NOMO-1 treated with dmso at 0.1 percent for 144 hours (cell line): ENCODE data around the gene TUSC2.

Source experiments
- DNase-seq: peaks from one replicate; lab custom pipeline; 2025; ENCODE audit not compliant: unreplicated experiment; lab: John Stamatoyannopoulos, UW

Gene TUSC2

DNA sequence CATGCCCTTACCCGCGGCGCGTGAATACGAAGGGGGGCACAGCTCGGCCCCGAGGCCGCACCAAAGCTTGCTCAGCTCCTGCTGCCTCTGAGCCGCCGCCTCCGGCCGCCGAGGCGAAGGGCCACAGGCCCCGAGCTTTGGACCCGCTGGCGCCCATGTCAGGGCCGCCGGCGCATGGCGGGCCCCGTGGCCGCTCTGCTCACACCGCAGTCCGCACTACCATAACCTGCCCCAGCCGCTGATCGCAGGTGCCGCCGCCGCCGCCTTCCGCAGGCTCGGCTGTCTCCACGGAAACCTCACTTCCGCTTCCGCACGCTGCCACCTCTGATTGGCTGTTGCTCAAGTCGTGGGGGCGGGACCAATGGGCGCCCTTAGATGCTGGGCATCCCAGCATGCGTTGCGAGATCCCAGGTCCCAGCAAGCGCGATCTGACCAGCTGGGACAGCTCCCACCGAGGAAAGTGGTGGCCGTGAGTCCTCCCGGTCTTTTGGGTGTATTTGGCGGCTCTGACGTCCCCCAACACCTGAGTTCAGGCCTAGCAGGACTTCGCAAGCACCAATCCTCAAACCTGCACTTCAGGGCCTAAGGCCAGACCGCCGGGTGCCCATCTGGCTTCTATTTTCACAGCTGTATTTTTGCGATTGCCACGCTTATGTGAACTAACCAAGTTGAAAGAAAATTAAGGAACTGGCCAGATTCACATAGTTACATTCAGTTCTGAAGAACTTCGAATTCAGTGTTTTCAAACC is at the start of gene TUSC2:
Gene TUSC2 (minus strand): TSS at position 281 of the 749 bp plus-strand sequence. CDS start 124 bp downstream, at position 157.
- peak; percentile 92 for DNase-seq

DNA sequence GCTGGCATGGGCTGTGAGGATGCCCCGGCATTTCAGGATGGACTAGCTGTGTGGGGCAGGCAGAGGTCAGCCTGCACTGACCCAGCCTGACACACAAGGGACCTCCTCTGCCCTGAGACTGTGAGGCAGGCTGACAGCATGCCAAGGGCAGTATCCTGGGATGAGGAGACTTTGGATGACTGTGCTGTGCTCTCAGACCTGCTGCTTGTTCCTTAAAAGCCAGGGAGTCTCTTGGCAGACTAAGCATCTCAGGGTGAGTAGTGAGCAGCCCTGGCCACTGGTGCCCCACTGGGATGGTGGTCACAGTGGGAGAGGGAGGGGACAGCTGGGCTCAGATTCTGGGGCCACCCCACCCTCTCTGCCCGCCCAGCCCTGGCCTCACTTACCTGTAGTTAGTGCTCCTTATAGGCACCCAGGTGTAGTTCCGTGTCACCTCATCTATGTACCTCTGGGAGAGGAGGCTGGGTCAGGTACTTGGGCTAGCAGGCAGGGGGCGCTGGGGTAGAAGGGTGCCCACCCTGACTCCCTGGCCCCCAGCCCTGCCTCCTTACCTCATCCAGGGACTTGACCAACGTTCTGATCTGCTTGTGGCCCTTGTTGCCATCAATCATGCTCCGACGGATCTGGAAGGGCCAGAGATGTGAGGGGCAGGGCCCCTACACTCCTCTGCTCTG is 47.4 kb upstream of the TUSC2 start:
- DNase-seq = no peak

DNA sequence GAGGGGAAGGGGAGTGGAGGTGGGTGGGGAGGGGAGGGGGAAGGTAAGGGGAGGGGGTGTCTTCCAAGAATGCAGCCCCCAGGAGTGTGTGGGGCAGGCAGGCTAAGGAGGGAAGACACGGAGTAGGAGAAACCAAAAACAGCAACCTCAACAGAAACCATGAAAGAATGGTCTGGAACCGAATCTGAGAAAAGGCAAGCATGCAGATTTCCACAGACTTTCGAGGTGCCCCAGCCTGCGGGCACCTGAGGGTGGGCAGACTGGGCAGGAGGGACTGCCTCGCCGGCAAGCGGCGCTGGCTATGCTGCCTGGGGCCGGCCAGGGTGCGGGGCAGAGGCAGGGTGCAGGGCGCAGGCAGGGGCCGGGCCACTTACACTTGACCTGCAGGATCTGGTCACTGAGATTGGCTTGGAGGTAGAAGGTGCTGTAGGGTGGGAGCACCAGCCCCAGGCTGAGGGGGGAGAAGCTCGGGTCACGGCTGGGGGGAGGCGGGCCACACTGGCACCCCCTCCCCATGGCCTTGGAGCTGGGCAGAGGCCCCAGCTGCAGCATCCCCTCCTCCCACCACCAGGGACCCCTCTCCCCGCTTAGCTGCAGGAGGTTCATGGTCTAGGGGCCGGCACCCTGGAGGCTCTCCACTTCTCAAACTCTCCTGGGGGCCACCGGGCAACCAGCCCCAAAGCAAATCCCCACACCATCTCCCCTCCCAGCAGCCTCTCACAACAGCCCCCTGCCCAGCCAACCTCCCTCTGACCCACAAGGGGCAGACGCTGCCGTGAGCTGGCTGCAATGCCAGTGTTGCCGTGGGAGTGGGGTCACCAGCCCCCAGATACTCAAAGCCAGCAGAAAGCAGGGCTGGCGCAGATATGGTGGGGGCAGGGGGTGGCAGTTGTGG is 46.6 kb upstream of the TUSC2 start:
- DNase-seq = no peak

DNA sequence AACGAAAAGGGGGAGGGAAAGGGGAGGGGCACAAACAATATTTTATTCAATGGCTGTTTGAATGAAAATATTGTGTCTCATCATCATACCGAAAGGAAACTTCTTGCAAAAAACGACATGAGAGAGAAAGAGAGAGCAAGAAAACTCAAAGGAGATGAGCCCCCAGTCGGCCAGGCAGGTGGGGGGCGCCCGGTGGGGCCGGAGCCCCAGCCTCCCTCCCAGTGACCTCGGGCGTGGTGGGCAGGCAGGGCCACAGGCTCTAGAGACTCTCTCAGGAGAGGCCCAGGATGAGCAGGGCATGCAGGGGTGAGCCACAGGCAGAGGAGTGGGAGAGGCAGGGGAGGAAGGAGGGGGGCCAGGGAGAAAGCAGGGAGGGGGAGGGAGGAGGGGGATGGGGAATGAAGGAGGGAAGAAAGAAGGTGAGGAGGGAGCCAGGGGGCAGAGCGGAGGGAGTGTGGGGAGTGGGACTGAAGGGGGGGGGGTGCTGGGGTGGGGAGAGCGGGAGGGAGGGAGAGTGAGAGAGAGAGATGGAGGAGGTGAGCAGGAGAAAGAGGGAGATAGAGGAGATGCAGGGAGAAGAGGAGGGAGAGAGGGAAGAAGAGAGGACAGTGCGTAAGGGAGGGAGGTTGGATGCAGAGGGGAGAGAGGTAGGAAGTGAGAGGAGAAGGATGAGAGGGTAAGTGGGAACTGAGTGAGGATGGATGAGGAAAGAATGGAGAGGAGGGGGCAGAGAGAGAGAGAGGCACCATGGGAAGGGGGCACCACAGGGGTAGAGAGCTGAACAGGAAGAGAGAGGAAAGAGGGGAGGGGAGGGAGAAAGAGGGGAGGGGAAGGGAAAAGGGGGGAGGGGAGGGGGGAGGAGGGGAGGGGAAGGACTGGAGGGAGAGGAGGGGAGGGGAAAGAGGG is 45.4 kb upstream of the TUSC2 start:
- DNase-seq = no peak

DNA sequence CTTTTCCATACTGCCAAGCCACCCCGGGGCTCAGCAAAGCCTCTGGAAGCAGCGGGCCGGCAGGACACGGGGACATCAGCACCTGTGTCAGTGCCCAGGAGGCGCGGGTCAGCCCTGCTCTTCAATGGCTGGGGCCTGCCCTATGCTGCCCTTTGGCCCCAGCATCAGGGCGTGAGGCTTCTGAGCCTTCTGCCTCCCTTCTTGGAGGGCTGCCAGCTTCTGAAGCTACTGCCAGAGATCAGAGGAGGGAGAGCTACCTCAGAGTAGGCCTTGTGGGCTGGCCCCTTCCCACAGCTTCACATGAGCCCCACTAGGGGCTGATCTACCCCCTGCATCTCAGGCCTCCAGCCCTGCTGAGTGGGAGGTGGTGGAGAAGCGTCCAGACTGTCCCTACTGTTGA is 44.3 kb upstream of the TUSC2 start:
- no peak for DNase-seq

- DNase-seq = no peak
These were observed 43.2 kb upstream of the TUSC2 start for GRCh38 chr3:50371133-50371685.

DNA sequence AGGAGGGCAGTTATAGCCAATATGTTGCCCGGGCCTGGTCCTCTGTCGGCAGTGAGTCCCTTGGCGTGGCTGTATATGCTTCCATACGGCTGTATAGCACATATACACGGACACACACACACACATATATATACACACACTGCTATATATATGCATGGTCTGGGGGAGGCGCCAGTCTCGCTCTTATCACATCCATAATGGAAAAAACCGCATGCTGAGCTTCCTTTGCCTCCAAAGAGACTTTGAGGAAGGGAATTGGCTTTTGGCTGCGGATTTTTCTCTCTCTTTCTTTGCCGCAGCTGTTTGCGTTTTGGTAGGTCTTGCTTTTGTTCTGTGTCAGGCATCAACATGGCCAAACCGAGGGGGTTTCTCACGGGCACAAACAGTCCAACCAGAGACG is 42.6 kb upstream of the TUSC2 start:
- peak; percentile 22 for DNase-seq

DNA sequence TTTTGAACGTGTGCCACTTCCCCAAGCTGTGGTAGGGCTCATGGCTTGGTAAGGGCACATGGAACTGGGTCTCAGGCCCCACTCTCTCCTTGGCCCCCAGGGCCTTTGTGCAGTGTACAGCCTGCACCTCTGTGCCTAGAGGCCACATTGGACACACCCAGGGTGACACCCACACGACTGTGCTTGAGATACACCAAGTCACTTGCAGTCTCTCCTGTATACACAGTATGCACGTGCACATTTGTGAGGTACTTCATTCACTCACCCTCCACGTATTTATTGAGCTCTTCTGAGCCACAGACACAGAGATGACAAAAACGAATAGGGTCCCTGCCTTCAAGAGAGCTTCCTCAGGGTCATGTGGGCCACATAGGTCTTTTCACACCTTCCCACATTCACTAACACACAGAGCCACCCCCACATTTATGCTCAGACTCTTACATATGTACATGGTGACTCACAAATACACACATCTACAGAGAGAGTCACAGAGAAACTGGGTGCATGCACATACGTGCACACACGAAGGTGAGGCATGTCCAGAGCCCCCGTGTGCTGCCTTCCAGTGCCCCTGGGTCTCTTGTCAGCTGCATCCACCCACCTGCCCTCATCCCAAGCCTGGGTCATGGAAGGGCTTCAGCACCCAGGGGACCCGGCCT is 41.1 kb upstream of the TUSC2 start:
- DNase-seq = no peak

DNA sequence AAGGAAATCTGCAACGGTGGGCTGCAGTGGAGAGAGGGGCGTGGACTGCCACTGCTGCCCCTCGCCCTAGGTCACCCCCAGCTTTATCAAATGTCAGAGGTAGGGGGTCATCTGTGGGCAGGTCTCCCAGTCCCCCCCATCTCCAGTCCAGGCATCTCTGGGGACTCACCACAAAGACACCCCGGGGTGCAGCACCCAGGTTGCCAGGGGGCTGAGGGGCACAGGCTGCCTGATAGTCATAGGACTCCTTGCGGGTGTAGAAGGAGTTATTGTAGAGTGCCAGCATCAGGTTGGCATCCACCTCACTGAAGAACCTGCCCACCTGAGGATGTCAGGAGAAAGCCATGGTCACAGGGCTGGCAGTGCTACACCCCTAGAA is 37.8 kb upstream of the TUSC2 start:
- no peak for DNase-seq

- peak; percentile 84 for DNase-seq
These were observed 37.2 kb upstream of the TUSC2 start for GRCh38 chr3:50365080-50365841.

GRCh38 chr3:50364573-50365079 is 36.6 kb upstream of the TUSC2 start:
- DNase-seq = no peak

- DNase-seq = no peak
These were observed 31.7 kb upstream of the TUSC2 start for GRCh38 chr3:50359760-50360110.

- DNase-seq = peak; percentile 95
These were observed 31.1 kb upstream of the TUSC2 start, which contains the start of gene TMEM115 for GRCh38 chr3:50358911-50359759. TMEM115 (minus strand) TSS chr3:50359521; CDS start chr3:50359063, 458 bp downstream.

DNA sequence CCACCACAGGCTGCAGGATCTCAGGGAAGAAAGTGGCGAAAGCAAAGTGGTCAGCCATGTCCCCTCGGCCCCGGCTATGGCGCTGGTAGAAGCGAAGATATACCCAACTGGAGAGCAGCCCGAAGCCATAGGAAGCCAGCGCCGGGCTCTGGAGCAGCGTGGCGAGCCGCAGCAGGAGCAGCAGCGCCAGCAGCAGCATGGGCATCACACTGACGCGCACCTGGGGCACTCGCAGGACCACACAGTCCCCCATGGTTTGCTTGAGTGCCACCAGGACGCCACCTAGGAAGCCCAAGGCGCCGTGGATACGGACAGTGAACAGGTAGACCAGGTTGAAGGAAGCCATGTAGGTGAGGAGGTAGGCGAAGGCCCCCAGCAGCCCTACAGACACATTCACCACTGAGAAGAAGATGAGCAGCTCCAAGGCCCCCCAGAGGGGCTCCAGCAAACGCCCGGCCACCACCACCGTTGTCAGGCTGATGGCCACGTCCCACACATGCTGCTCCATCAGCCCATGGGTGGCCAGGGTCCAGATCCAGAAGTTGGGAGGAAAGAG is 30.4 kb upstream of the TUSC2 start:
- DNase-seq = no peak

GRCh38 chr3:50357481-50357880 is 29.5 kb upstream of the TUSC2 start:
- DNase-seq = no peak

DNA sequence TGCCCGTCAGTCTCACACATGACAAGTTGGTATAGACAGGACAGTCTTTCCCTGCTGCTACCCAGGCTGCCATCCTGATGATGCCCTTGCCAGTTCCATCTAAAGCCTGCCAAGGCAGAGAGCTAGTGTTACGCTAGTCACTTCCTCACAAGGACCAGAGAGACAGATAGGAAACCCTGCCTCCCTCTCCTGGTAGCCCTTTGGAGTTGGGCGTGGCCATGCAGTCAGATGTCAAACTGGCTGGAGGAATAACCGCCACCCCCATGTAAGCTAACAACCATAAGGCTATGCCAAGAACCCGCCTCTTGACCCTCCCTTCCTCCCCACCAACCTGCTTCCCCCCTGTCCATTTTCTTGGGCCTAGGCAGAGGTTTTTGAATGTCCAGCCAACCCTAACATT is 28.5 kb upstream of the TUSC2 start:
- no peak for DNase-seq

GRCh38 chr3:50355829-50356552 is 28.0 kb upstream of the TUSC2 start:
- no peak for DNase-seq
